HTERT RPE-1 (cell line): ENCODE data around the gene CHST7.

Experiments used
- in situ Hi-C: fragments of 300-500 bp; cut with MboI; formaldehyde crosslinking; loops from 4 replicates; pipeline ENCODE4 v1.14.3; 2020; ENCODE audit warnings: low sequenced_read_pairs

The CHST7 gene

DNA sequence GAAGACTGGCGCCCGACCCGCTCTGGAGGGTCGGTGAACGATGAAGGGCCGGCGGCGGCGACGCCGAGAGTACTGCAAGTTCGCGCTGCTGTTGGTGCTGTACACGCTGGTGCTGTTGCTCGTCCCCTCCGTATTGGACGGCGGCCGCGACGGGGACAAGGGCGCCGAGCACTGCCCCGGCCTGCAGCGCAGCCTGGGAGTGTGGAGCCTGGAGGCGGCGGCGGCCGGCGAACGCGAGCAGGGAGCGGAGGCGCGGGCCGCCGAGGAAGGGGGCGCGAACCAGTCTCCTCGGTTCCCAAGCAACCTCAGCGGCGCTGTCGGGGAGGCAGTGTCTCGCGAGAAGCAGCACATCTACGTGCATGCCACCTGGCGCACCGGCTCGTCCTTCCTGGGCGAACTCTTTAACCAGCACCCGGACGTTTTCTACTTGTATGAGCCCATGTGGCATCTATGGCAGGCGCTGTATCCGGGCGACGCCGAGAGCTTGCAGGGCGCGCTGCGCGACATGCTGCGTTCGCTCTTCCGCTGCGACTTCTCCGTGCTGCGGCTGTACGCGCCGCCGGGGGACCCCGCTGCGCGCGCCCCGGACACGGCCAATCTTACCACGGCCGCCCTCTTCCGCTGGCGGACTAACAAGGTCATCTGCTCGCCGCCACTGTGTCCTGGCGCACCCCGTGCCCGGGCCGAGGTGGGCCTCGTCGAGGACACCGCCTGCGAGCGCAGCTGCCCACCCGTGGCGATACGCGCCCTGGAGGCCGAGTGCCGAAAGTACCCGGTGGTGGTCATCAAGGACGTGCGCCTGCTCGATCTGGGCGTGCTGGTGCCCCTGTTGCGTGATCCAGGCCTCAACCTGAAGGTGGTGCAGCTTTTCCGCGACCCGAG lies 568 bp downstream of the CHST7 start:
- in situ Hi-C loops, result no loop called here

DNA sequence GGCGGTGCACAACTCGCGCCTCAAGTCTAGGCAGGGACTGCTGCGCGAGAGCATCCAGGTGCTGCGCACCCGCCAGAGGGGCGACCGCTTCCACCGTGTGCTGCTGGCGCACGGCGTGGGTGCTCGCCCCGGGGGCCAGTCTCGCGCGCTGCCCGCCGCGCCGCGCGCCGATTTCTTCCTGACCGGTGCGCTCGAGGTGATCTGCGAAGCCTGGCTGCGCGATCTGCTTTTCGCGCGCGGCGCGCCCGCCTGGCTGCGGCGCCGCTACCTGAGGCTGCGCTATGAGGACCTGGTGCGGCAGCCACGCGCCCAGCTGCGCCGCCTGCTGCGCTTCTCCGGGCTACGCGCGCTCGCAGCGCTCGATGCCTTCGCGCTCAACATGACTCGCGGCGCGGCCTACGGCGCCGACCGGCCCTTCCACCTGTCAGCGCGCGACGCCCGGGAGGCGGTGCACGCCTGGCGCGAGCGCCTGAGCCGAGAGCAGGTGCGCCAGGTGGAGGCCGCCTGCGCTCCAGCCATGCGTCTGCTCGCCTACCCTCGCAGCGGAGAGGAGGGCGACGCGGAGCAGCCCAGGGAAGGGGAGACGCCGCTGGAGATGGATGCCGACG lies 1.3 kb downstream of the CHST7 start:
- in situ Hi-C loops, result no loop called here

DNA sequence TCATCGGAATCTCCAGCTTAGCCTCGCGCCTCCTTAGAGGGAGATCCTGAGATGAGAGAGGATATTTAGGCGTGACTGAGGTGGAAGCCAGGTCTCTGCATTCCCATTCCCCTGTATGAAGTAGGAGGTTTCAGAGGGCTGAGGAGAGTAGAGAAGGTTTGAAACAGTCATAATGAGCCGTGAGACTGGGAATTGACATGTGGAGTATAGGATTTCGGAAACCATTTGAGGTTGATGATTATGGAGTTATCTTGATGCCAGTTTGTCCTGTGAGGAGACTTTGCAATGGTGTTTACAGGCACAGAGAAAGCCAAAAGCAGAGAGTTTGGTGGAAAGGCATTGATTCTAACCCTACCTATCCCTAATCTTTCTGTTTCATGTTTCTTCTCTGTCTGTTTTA lies 2.0 kb downstream of the CHST7 start:
- in situ Hi-C loops, result no loop called here

DNA sequence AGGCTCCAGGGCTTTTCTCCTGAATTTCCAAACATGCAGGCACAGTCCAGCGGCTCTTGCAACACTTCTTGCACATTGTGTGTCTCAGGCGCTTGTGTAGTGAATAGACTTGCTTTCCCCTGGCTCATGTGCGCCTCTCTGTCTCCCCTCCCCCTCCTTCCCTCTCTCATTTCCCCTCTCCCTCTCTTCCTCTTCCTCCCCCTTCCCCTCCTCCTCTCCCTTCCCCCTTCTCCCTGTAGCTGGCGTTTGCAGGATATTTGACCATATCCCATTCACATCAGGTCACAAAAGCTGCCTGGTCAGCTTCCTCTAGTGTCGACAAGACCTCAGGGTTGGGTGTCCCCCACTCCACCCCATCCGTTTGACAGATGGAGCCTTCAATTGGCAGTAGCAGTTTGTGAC lies 2.4 kb downstream of the CHST7 start:
- in situ Hi-C loops, result no loop called here

DNA sequence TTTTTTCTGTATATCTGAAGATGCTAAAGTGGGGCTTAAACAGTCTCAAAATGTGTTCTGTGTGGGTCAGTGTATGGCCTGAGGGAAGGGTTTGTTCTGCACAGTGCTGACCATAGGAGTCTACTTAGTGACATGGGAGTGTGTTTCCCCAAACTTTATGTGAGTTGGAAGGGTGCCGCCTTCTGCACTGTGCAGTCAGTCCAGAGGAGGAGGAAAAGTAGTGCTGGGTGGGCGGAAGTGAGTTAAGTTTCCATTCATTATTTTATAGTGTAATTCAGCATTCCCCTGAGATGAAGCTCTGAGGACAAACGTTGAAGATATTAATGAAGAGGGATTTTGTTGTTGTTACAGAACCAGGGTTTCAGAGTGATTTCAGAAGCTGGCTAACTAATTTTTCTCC lies 2.9 kb downstream of the CHST7 start:
- in situ Hi-C loops, result no loop called here

DNA sequence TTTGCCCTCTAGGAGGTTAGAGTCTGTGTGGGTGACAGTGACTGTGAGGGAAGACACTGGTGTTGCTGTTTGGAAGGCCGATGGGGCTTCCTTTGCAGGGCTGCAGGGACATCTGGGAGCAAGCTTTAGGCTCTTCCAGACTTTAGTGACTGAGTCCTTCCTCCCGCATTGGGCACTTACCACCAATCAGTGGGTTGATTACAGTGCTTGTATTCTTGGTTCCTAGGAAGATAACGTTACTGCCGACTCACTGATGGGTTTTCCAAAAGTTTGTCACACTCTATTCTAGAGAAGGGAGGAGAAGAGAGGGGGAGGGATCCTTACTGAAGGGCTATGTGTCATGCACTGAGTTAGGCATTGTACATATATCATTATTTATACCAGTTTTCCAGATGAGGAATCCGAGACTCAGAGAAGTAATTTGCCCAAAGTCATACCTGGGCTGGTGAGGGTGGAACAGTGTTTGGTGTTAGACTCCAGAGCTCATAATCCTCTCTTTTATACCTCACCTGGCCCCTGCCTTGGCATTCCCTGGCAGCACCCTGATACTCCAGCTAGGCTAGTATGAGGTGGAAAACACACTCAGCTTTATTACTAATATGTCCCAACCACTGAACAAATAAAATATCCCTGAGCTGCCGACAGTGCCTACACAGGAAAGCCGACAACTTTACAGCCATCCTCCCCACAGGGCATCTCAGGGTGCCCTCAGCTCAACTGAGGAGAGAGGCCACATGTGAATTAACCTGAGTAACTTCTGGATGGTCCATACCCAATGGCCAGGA lies 3.8 kb downstream of the CHST7 start:
- in situ Hi-C loops, result no loop called here

DNA sequence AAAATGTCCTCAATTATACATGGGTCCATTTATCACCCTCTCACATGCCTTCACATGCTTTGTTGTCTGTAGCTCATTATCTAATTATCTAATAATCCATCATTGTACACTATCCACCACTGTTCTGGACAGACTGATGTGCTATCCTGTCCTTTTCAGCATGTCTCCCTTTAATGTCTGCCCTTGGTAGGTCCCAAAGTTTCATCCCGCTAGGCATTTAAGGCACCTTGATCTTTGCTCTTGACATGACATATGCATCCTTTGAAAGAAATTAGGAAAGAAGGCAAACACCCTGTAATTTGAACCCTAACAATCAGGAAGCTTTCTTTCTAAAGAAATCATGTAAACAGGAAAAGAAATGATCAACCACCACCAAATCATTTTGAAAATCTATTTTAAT lies 5.7 kb downstream of the CHST7 start:
- in situ Hi-C loops, result no loop called here

DNA sequence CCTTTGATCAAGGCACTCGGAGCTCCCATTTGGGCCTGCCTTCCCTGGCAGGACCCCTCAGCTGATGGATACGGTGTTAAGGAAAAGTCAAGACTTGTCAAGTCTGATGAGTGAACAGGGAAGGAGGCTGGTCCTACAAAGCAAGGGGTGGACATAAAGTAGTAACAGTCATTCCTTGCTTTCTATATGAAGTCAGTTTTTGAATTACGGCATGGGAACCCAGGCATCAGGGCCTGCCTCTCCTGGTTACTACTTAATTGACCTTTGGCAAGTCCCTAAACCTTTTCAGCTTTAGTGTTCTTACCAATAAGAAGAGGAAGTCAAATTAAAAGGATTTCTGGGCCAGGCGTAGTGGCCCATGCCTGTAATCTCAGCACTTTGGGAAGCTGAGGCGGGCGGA lies 7.0 kb downstream of the CHST7 start:
- in situ Hi-C loops, result no loop called here

DNA sequence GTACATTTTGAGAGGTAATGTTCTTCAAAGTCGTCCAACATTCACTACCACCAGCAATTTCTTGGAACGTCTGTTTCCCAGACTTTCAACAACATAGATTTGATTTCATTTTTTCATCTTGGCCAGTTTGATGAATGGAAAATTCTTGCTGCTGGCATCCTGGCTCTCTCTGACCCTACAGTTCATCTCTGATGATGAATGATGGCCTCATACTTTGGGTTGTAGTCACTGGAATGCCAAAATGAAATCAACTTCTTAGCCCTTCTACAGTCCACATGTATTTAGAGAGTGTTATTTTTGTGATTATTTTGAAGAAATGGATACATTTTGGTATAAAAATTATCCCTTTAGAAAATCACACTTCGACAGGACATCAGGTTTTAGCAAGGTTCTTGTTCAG lies 8.8 kb downstream of the CHST7 start:
- in situ Hi-C loops, result no loop called here

DNA sequence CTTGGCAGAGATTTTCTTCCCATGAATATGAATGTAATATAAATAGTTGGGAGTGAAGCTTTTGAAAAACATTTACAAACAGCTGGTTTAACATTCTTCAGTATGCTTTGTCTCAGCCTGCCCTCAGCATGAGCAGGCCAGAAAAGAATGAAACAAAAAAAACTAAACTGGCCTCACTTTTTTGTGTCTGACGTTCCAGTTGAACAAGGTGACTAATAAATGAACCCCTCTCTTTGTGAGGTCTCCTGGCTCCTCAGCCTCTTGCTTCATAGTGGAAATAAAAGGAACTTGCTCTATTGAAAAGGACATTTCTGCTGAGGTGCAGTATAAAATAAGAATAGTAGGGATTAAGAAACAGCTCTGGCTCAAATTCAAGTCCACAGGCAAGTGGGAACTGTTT lies 9.4 kb downstream of the CHST7 start:
- in situ Hi-C loops, result no loop called here

DNA sequence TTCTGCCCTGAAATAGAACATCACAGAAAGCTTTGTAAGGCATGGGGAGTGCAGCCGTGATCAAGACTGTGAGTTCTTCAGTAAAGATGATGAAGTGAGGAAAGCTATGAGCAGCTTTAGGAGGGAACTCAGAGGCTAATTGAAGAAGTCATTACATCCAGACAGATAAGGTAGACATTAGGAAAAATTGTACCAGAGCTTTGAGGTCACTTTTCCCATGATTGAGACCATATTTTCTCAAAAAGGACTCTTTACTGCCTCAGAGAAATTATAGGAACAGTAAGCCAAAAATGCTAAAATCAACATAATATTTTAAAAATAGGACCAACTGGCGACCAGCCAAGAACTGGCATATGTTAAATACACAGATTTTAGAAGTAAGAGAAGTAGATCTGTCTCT lies 11.2 kb downstream of the CHST7 start:
- in situ Hi-C loops, result no loop called here

DNA sequence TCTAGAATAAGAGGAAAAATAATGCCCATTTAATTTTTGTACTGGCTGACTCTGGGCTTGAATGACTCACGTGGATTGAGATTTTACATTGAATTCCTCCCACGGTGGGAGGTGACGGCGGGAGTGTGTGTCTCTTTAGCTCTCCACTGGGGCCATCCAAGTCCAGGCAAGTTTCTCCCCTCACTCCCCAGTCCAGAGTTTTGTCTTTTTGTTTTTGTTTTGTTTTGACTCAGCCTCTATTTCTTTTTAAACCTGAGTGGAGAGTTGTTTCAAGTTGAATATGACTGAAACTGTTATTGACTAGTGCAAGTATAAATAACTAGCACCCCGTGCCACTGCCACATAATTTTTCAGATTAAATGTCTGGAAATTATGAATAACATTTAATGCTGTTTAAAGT lies 13.6 kb downstream of the CHST7 start:
- in situ Hi-C loops, result no loop called here

DNA sequence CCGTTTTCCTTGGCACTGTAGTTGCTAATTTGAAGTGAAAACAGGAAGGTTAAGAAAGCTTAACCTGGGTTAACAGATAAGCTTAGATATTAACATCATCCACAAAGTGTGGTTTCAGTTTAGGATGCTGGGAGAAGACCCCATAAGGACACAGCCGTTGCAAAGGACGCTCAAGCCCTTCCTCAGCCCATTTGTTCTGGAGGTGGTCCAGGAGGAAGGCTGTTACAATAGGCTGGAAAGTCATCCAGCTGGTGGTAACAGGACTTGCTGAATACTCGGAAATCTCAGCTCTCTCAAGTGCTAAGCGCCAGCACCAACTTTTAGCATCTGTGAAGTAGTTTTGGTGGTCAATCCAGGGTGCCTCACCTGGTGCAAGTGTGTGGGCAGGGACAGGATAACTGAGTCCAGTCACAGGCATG lies 14.2 kb downstream of the CHST7 start:
- in situ Hi-C loops, result no loop called here

DNA sequence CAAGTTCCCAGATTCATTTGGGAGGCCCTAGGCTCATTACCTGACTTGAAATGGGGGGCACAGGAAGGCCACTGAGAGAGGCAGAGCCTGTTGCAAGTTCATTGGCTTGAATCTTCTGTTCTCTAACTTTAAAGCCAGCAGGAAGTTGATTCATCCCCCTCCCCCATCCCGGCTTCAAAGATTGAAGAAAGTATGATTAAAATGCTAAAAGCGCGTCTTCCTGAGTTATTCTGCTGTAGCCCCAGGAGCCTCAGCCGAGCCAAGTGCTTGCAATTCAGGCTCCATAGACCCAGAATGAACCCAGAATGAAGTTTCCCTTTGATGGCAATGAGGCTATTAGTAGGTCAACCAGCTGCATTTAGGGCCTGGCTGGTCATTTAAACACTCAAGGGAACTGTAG lies 14.7 kb downstream of the CHST7 start:
- in situ Hi-C loops, result no loop called here

DNA sequence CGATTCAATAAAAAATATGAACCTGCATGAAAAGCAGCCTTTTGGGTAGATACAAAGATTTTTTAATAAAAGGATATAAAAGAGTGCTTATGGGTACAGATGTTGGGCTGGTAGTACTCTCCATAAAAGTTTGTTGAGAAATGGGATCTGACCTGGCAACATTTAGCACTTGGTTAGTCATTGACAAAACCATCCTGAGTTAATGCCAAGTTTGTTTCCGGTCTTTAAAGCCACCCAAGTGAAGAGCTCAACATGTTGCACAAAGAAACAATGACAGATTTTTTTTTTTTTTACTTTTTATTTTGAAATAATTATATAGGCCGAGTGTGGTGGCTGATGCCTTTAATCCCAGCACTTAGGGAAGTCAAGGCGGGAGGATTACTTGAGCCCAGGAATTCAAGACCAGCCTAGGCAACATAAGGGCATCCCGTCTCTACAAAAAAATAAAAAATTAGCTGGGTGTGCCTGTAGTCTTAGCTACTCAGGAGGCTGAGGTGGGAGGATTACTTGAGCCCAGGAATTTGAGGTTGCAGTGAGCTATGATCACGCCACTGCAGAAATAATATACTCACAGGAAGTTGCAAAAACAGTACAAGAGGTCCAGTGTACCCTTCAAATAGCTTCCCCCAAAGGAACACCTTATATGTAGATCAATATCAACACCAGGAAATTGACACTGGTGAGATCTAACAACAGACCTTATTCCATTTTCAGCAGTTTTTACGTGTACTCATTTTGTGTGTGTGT lies 16.6 kb downstream of the CHST7 start:
- in situ Hi-C loops, result no loop called here

DNA sequence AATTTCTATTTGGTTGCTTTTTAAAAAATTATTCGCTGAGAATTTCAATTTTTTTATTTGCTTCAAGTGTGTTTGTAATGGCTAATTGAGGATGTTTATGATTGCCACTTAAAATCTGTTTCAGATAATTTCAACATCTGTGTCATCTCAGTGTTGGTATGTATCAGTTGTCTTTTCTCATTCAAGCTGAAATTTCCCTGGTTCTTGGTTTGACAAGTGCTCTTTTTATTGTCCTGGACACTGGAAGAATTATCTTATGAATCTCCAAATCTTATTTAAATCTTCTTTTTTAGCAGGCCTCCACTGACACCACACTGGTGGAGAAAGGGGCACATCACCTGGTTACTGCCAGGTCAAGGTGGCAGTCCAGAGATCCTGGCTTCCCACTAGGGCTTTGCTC lies 21.5 kb downstream of the CHST7 start:
- in situ Hi-C loops, result no loop called here

DNA sequence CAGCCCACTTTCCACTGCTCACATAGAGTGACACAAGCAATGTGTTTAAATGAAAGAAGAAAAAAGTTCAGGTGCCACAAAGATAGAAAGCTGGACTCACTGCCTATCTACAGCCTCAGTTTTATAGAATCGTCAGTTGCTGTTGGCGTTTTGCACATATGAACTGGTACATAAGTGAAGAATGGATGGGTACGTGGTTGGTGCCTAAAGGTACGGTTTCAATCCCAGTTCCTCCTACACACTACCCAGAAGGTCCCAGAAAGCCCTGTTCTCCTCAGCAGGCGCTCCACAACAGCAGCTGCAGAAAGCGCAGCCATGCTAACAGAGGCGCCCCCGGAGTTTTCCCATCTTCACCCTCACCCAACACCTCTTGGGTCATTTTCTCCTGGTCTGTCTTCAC lies 23.6 kb downstream of the CHST7 start:
- in situ Hi-C loops, result no loop called here

DNA sequence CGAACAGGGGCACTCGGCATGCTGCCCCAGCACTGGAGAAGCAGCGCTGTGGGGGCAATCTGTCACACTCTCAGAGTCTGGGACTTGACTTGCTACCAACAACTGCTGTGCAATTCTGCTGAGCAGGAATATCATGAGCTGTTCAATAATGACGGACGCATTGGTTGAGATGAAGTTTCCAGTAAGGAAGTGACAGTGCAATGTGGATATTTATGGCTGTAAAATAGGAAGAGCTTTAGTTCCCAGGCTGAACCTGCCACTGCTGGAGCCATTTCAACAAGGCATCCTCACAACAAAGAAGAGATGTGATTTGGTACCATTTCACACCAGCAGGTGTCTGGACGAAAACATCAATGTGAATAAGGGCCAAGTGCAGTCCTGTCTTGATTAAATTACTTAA lies 24.2 kb downstream of the CHST7 start:
- in situ Hi-C loops, result no loop called here

DNA sequence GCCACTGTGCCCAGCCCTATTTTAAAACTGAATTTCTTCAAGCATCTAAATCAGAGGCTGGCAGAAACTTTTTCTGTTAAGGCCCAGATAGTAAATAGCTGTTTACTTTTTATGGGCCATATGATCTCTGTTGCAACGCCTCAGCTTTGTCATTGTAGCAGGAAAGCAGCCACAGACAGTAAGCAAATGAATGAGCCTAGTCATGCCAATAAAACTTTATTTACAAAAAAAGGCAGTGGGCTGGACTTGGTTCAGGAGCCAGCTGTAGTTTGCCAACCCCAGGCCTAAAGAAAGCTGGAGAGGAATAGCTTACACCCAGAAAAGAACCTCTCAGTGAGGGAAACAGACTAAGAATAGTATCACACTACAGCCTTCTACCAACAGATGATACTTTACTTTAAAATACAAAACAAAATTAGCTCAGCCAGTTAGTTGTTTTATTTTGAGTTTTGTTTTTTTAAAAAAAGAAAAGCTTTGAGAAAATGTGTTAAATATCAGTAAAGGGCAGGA lies 25.5 kb downstream of the CHST7 start:
- in situ Hi-C loops, result no loop called here

DNA sequence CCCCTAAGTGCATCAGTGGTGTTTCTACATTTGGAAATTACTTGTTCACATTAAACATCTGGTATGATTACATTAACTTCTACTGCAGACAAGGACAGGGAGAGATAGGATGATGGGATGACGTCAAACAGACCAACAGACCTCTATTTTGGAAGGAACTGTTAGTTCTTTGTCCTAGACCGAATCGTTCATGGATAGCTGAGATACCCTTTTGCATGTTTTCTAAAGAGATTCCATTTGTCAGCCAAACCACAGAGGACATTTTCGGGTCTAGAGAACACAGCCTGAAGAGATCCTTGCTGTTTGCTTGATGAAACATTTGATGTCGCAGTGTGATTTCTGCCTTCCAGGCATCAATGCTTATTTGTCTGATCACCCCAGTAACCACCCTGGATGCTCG lies 27.7 kb downstream of the CHST7 start:
- in situ Hi-C loops, result no loop called here
